Vagina (tissue), 2 donors: Measurements from ENCODE around the gene KRT73. TPM values are rescaled to one million over a fixed set of nuclear protein-coding genes. Genes with fewer than 3 reads are reported as not detected.
A peak's percentile ranks its signal among the peaks of the same experiment; 100 is the strongest.

Source experiments
- DNase-seq, 2 donors: peaks; one replicate each; pipeline ENCODE4 v3.0.0-alpha.2; 2017; ENCODE audit errors: extremely low spot score in 2 of 2
- H3K27ac ChIP-seq: fragments of 200-600 bp; sonication (generic); one replicate; pipeline ENCODE4 v1.5.1; 2019
- H3K27me3 ChIP-seq: fragments of 200-600 bp; sonication (generic); one replicate; pipeline ENCODE4 v1.5.1; 2019
- H3K36me3 ChIP-seq, 2 donors: fragments of 200-600 bp; sonication (generic); one replicate each; pipeline ENCODE4 v1.5.1; 2017 to 2019
- H3K4me1 ChIP-seq: fragments of 200-600 bp; sonication (generic); one replicate; pipeline ENCODE4 v1.5.1; 2019
- H3K4me3 ChIP-seq, 2 donors: fragments of 200-600 bp; sonication (generic); 1 replicate in 1 of 2; 2 replicates in 1 of 2; pipeline ENCODE4 v1.5.1; 2016 to 2019
- H3K9me3 ChIP-seq: fragments of 200-600 bp; sonication (generic); one replicate; pipeline ENCODE4 v1.5.1; 2019
- POLR2A ChIP-seq, 2 donors: fragments of 450-650 bp; IDR thresholded peaks; one replicate each; pipeline ENCODE4 v1.6.1; 2017; ENCODE audit warnings: antibody characterized with exemption in 2 of 2, mild to moderate bottlenecking in 2 of 2, moderate library complexity in 2 of 2
- POLR2AphosphoS5 ChIP-seq, 2 donors: sonication (generic); formaldehyde crosslinking; IDR thresholded peaks; one replicate each; pipeline ENCODE4 v1.9.0; 2017; ENCODE audit warnings: antibody characterized with exemption in 2 of 2, mild to moderate bottlenecking in 2 of 2, low read depth in 1 of 2; ENCODE audit not compliant: insufficient read depth in 1 of 2
- intact Hi-C: fragments of 100-400 bp; cut with DNase I; formaldehyde crosslinking; loops from one replicate; pipeline ENCODE4 v1.15.1; 2023
- total RNA-seq: library from RNA; depleted of rRNA; stranded (reverse); fragments of >200 nt; gene quantifications from one replicate; pipeline ENCODE4 v1.2.3, GENCODE V29; 2016
- TF ChIP-seq, protein P1 (sequence below), 3 experiments: fragments of 450-650 bp in 2 of 3; fragments of 200-600 bp in 1 of 3; sonication (generic) in 1 of 3; IDR thresholded peaks; one replicate each; pipeline ENCODE4 v1.5.1; 2017 to 2019; ENCODE audit warnings: antibody characterized with exemption in 3 of 3, mild to moderate bottlenecking in 2 of 3, moderate library complexity in 2 of 3

The KRT73 gene
- total RNA-seq, 1 donor from 2014 or later, result not detected

- no peak overlapping the region for H3K27ac ChIP-seq
- TF ChIP-seq POLR2A (IDR thresholded peaks at IDR 0.05) (no peak), POLR2AphosphoS5 (IDR thresholded peaks at IDR 0.05; ENCODE audit: insufficient read depth in 1 of 2, low read depth in 1 of 2) (no peak)
- TF ChIP-seq, protein P1, sequence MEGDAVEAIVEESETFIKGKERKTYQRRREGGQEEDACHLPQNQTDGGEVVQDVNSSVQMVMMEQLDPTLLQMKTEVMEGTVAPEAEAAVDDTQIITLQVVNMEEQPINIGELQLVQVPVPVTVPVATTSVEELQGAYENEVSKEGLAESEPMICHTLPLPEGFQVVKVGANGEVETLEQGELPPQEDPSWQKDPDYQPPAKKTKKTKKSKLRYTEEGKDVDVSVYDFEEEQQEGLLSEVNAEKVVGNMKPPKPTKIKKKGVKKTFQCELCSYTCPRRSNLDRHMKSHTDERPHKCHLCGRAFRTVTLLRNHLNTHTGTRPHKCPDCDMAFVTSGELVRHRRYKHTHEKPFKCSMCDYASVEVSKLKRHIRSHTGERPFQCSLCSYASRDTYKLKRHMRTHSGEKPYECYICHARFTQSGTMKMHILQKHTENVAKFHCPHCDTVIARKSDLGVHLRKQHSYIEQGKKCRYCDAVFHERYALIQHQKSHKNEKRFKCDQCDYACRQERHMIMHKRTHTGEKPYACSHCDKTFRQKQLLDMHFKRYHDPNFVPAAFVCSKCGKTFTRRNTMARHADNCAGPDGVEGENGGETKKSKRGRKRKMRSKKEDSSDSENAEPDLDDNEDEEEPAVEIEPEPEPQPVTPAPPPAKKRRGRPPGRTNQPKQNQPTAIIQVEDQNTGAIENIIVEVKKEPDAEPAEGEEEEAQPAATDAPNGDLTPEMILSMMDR (IDR thresholded peaks at IDR 0.05), result no peak
- H3K4me3 ChIP-seq, result no peak overlapping the region
- peaks cover 4% of the 10 kb centered on the region for H3K4me1 ChIP-seq
- intact Hi-C loops, result no loop called here
- no peaks in the 10 kb centered on the region for H3K36me3 ChIP-seq
- no peaks in the 10 kb centered on the region for H3K27me3 ChIP-seq
- H3K9me3 ChIP-seq, result no peaks in the 10 kb centered on the region
- DNase-seq, result peak in 1 of 2 donors; percentile 12
These were observed 36.9 kb upstream of the KRT73 start for GRCh38 chr12:52655251-52655650.

GRCh38 chr12:52651726-52652261, 33.4 kb upstream of the KRT73 start, which contains the start of gene KRT2:
KRT2 (minus strand) TSS chr12:52652211; CDS start chr12:52652142, 69 bp downstream.
- TF ChIP-seq, protein P1 (IDR thresholded peaks at IDR 0.05), result no peak
- TF ChIP-seq POLR2AphosphoS5 (IDR thresholded peaks at IDR 0.05; ENCODE audit: insufficient read depth in 1 of 2, low read depth in 1 of 2) (no peak), POLR2A (IDR thresholded peaks at IDR 0.05) (no peak)
- peak within 1 kb of the TSS; percentile 8 to 20 for H3K4me3 ChIP-seq
- DNase-seq, result no peak
- H3K36me3 ChIP-seq, result no peaks in the 10 kb centered on the region
- no peaks in the 10 kb centered on the region for H3K27me3 ChIP-seq
- peak within 1 kb of the TSS; percentile 37 for H3K27ac ChIP-seq
- no peaks in the 10 kb centered on the region for H3K9me3 ChIP-seq
- H3K4me1 ChIP-seq, result peaks cover 8% of the 10 kb centered on the region
- intact Hi-C loops, result no loop called here

- peaks cover 8% of the 10 kb centered on the region for H3K4me1 ChIP-seq
- H3K4me3 ChIP-seq, result peak overlapping the region; percentile 8 to 20
- peak overlapping the region; percentile 37 for H3K27ac ChIP-seq
- no peaks in the 10 kb centered on the region for H3K9me3 ChIP-seq
- peak; percentile 44 to 71 for TF ChIP-seq POLR2AphosphoS5 (IDR thresholded peaks at IDR 0.05; ENCODE audit: insufficient read depth in 1 of 2, low read depth in 1 of 2)
- no peak for TF ChIP-seq POLR2A (IDR thresholded peaks at IDR 0.05)
- DNase-seq, result peak; percentile 88 to 94
- intact Hi-C loops, result no loop called here
- H3K27me3 ChIP-seq, result no peaks in the 10 kb centered on the region
- H3K36me3 ChIP-seq, result no peaks in the 10 kb centered on the region
These were observed 32.2 kb upstream of the KRT73 start for GRCh38 chr12:52650520-52651081.

GRCh38 chr12:52649066-52649465, 30.7 kb upstream of the KRT73 start:
- Histone ChIP-seq H3K27ac (no peak overlapping the region), H3K36me3 (no peaks in the 10 kb centered on the region), H3K27me3 (no peaks in the 10 kb centered on the region), H3K9me3 (no peaks in the 10 kb centered on the region), H3K4me3 (no peak overlapping the region), H3K4me1 (peaks cover 8% of the 10 kb centered on the region)
- TF ChIP-seq POLR2A (IDR thresholded peaks at IDR 0.05) (no peak), POLR2AphosphoS5 (IDR thresholded peaks at IDR 0.05; ENCODE audit: insufficient read depth in 1 of 2, low read depth in 1 of 2) (no peak)
- TF ChIP-seq, protein P1 (IDR thresholded peaks at IDR 0.05), result no peak
- intact Hi-C loops, result no loop called here
- DNase-seq, result peak; percentile 49 to 58

DNA sequence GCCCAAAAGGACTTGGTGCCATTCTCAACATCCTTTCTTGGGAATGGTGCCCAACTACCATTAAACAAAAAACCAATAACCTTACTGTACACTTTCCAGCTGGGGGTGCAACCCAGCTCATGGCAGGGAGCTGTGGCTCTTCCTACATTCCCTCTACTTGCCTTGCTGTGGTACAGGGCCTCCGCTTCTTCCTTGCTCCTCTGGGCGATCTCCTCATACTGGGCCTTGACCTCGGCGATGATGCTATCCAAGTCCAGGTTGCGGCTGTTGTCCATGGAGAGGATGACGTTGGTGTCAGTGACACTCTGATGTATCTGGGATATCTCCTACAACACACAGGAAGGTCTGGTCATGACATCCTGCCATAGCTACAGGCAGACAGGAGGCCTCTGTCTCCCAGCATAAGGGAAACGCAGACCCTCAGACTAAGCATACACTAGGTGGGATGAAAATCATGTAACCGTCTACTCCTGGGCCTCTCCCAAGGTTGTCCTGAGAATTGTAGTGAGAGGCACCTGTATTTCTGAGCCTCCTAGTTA, 29.7 kb upstream of the KRT73 start:
- intact Hi-C loops, result no loop called here

More for the DNA sequence above, 29.7 kb upstream of the KRT73 start:
- Histone ChIP-seq H3K36me3 (no peaks in the 10 kb centered on the region), H3K4me3 (no peak overlapping the region), H3K27ac (no peak overlapping the region), H3K27me3 (no peaks in the 10 kb centered on the region), H3K4me1 (peaks cover 8% of the 10 kb centered on the region), H3K9me3 (no peaks in the 10 kb centered on the region)
- TF ChIP-seq POLR2AphosphoS5 (IDR thresholded peaks at IDR 0.05; ENCODE audit: insufficient read depth in 1 of 2, low read depth in 1 of 2) (no peak), POLR2A (IDR thresholded peaks at IDR 0.05) (no peak)
- TF ChIP-seq, protein P1 (IDR thresholded peaks at IDR 0.05), result no peak
- DNase-seq, result peak; percentile 67 to 69
